SK-MEL-5 (cell line): Measurements from ENCODE around the gene USP4. TPM values are rescaled to one million over a fixed set of nuclear protein-coding genes. Genes with fewer than 3 reads are reported as not detected.
"Not testable (repeated sequence)": the region's sequence is repeated elsewhere in the genome, so short reads cannot be mapped to it uniquely, and the experiment has no call there.

Experiments used
- DNase-seq: peaks from one replicate; pipeline ENCODE4 v3.0.0-alpha.2; 2016; ENCODE audit warnings: low read depth, low spot score
- in situ Hi-C: cut with HindIII; loops from 2 replicates; pipeline ENCODE4 v1.10.0; 2016; ENCODE audit warnings: low sequenced_read_pairs, high pct_unique_total_duplicates, low pct_unique_long_range_greater_than_20kb
- total RNA-seq: library from RNA; depleted of rRNA; stranded (reverse); fragments of >200 nt; shearing (Covaris generic); gene quantifications from 2 replicates; pipeline ENCODE4 v1.2.3, GENCODE V29; 2014

Gene USP4
- total RNA-seq, 1 experiment from 2014 or later: 11.8 TPM

GRCh38 chr3:49357095-49357442 lies 17.2 kb upstream of the USP4 start:
- DNase-seq, in situ Hi-C loops: not testable (repeated sequence)

GRCh38 chr3:49352890-49353421 lies 13.1 kb upstream of the USP4 start:
- in situ Hi-C loops: no loop called here
- no peak for DNase-seq

GRCh38 chr3:49352281-49352680 lies 12.4 kb upstream of the USP4 start:
- in situ Hi-C loops: no loop called here
- DNase-seq: no peak

GRCh38 chr3:49351521-49352011 lies 11.7 kb upstream of the USP4 start:
- no peak for DNase-seq
- in situ Hi-C loops: no loop called here

- in situ Hi-C loops: no loop called here
- no peak for DNase-seq
Observed at GRCh38 chr3:49349348-49350114, 9.7 kb upstream of the USP4 start.

- DNase-seq, in situ Hi-C loops: not testable (repeated sequence)
Observed at GRCh38 chr3:49348361-49348760, 8.5 kb upstream of the USP4 start.

GRCh38 chr3:49346797-49347251 lies 7.0 kb upstream of the USP4 start:
- no peak for DNase-seq
- in situ Hi-C loops: no loop called here

- in situ Hi-C loops: no loop called here
- DNase-seq: no peak
Observed at GRCh38 chr3:49343163-49343562, 3.3 kb upstream of the USP4 start.

- no peak for DNase-seq
- in situ Hi-C loops: no loop called here
Observed at GRCh38 chr3:49341996-49342395, 2.1 kb upstream of the USP4 start.

- in situ Hi-C loops: no loop called here
- DNase-seq: no peak
Observed at GRCh38 chr3:49339581-49339940, 292 bp downstream of the USP4 start.

GRCh38 chr3:49333916-49334633 lies 5.8 kb downstream of the USP4 start:
- in situ Hi-C loops: no loop called here
- no peak for DNase-seq

- no peak for DNase-seq
- in situ Hi-C loops: no loop called here
Observed at GRCh38 chr3:49333091-49333490, 6.8 kb downstream of the USP4 start.

- no peak for DNase-seq
- in situ Hi-C loops: no loop called here
Observed at GRCh38 chr3:49329186-49329585, 10.7 kb downstream of the USP4 start.

- DNase-seq, in situ Hi-C loops: not testable (repeated sequence)
Observed at GRCh38 chr3:49328350-49328749, 11.5 kb downstream of the USP4 start.

- DNase-seq: no peak
- in situ Hi-C loops: no loop called here
Observed at GRCh38 chr3:49327485-49327884, 12.4 kb downstream of the USP4 start.

GRCh38 chr3:49324768-49325167 lies 15.1 kb downstream of the USP4 start:
- DNase-seq: no peak
- in situ Hi-C loops: no loop called here

GRCh38 chr3:49316696-49317457 lies 23.0 kb downstream of the USP4 start:
- no peak for DNase-seq
- in situ Hi-C loops: no loop called here
